ENCODE data around the gene STXBP6.

Gene STXBP6

DNA sequence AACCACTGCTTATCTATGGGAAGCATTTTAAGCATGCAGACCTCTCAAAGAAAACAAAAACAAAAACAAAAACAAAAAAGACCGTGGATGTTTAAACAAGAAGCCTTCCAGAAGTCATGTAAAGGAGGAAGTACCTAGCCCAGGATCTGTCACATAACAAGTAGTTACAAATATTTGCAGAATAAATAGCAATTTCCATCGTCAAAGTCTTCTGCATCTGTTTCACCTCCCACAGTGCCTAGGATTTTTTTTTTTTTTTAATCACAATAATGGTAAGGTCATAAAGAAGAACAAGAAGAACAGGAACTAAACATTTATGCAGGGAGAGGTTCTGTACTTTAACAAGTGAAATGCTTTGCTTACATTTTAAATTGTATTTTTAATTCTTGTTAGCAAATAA lies 2.4 kb upstream of the STXBP6 start:
- no peak for DNase-seq (ENCODE audit: low read depth)

DNA sequence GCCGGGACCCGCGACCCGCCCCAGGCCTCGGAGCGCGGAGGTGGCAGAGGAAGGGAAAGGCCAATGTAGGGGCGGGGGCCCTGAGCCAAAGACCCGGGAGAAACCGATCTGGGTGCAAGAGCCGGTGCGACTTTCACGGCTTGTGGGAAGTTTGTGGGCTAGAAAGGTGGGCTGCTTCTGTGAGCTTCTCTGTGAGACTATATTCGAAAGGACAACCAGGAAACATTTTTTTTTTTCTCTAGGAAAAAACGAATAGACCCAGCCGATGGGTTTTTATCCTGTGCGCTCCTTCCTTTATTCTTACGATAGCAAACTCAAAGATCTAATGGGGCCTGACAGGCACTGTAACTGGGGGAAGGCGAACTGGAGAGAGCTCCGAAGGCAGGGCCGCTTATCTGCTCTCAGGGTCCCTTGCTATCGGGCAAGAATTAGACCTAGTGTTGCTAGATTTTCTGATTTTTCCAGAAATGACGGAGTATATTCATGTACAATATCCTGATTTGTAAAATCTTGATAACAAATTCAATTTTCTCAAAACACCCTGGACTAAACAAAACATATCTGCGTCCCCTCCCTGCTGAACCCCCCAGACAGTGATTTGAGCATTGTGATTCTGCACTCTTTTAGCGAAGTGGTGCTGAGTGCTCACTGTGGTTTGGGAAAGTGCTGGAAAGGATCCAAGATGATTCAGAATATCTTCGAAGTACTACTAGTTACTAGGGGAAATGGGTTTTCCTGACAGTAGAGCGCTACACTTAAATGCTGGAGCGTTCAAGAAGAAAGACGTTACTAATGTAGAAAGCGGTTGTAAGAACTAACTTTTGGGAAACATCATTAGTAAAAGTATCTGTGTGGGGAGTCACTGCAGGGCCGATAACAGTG lies 563 bp upstream of the STXBP6 start:
- DNase-seq (ENCODE audit: low read depth) = no peak

DNA sequence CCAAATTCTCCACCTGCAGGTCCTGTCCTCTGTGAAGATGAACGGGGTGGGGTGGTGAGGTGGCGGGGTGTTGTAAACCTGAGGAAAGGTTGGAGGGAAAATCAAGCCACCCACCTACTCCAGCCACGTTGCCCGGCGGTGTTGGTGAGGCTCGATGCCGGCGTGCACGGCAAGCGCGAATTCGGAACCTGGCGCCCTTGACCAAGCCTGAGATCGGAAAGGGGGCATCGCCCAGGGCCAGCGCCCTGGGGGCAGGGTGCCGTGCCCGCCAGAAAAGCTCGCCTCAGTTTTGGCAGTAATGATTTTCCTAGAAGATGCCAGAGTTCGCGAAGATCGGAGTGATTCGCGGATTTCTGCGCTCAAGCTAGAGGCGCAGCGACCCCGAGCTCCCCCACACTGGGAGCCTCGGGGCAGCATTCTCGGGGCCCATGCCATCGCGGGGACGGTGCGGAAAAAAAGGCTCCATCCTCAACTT lies 817 bp downstream of the STXBP6 start:
- no peak for DNase-seq (ENCODE audit: low read depth)

DNA sequence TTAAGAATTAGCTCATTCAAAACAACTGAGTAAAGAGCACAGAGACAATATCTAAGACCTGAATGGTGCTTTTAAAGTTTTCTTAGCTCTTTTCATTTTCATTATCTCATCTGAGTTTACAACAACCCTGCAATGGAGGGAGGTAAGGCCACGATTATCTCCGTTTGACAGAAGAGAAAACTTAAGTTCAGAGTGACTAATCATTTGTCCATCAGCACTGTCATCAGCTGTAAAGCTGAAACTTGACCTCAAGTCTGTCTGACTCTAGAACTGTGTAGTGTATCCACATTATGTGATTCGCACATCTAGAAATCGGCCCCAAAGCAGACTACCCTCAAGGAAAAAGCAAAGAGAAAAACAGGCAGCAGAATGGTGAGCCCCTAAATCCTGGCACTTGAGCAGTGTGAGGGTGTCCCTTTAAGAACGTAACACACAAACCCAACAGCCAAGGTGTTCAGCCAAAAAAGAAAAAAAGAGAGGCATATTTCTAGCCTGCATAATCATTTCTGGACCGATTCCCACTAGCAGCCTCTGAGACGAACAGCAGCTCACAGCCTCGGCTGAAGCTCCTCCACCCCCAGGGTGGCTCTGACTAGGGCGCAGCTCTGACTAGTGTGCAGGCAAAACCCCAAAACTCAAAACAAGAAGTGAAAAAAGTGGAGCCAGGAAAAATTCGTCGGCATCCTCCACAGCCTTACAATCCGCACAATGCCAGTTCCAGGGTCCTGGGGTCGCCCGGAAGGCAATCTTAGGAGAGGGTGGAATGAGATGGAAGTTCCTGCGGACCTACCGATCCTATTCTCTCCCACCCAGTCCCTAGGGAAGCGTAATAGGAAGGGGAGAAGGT lies 1.6 kb downstream of the STXBP6 start:
- DNase-seq (ENCODE audit: low read depth) = no peak

DNA sequence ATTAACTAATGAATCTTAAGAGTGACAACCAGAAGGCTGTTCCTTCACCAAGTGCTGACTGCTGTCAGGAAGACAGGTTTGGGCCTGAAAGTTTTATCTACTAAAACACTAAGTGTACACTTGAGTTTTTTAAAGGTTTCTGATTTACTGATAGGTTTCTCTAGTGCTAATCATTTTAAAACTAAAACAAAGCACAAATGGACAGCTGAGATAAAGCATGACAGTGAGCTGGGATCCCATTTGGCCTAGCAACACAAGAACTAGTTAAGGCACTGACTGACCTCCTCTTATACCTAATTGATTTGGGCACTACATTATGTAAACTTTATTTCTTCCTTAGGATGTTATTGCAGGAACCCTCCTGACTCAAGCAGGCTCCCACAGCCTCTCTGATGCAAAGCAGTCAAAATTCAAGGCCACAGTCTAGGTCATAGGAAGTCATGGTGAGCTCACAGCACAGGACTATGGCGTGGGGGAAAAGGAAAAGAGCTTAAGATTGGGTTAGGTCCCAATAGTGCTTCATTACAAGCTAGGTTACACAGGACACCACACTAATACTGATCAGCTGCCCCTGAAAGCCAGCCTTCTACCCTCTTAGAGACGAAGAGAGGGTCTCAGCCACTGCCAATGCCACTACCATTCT lies 3.5 kb downstream of the STXBP6 start:
- no peak for DNase-seq (ENCODE audit: low read depth)

DNA sequence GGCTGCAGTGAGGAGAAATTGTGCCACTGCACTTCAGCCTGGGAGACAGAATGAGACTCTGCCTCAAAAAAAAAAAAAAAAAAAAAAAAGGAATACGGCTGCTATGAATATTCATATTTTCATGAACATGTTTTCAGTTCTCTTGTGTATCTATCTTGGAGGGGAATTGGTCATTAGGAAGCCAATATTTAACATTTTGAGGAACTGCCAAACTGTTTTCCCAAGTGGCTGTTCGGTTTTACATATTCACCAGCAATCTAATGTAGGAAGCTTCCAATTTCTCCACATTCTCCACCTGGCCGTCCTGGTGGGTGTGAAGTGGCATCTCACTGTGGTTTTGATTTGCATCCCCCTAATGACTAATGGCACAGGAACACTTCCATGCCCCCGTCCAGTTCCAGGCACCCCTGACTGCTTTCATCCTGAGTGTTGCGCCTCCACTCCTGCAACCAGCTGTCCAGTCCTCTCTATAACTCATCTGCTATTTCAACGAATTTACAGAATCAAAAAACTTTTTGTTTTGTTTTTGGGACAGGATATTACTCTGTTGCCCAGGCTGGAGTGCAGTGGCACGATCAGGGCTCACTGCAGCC lies 5.7 kb downstream of the STXBP6 start:
- no peak for DNase-seq (ENCODE audit: low read depth)

DNA sequence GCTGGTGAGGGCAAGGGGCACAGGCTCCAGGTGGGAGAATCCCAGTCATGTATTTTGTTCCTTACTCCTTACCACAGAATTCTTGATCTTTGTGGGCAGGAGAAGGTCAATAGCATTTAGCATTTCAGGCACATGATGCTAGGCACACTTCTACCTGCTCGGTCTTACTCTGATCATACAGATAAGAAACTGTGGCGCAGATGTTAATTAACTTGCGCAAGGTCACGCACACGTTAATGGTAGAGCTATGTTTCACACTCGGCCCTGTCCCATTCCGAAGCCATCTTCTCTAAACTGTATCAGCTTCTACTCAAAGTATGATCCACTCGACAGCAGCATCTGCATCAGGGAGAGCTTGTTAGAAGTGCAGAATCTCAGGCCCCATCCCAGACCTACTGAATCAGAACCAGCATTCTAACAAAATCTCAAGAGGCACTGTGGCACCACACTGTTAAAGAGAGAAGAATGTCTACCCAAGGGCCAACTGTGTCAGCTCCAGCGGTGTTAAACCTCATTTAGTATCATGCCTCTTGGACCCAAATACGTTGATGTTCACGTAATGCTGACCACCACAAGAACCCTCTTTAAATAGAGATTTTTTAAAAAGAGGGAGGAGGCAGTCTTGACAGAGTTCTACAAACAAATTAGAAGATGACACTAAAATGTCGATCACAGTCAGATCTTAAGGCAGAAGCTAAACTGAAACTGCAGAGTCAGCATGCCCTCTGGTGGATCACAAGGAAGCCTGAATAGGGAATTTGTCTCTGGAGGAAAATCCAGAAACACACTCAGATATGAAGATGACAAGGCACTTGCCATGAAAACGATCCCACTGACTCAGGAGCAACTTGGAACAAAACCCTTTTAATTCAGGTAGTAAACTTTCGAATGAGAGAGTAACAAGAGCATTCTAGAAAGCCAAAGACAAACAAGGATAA lies 7.3 kb downstream of the STXBP6 start:
- no peak for DNase-seq (ENCODE audit: low read depth)

DNA sequence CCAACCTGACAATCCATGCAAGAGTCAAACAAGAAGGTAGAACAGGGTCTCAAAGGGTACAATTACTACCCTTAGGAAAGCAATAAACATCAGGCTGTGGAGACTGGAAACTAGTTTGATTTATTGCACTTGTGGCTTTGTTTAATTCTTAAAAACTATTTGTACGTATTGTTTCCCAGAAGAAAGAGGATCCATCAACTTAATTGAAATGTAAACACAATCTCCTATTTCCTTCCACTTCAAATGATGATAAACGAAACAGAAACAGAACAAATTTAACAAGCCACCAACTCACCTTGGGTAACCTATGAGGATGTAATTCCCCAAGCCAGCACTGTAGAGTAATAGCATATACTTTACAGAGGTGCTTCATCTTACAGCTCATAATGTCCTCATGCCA lies 8.0 kb downstream of the STXBP6 start:
- no peak for DNase-seq (ENCODE audit: low read depth)

DNA sequence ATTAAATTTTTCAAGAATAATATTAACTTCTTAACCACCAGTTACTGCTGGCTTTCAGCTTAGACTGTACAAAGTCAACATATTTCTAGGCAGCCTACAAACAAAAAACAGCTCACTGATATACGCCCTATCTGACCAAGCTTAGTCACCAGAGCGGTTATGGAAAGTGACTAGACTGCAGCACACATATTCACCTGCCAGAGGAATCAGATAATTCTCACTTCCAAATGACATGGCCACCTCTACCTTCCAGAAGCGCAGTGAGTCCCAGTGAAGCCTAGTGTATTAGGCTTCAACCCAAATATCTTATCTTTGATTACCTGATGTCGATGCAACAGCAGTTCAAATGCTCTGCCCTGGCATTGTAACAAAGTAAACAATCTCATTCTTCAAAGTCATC lies 8.5 kb downstream of the STXBP6 start:
- DNase-seq (ENCODE audit: low read depth) = no peak

DNA sequence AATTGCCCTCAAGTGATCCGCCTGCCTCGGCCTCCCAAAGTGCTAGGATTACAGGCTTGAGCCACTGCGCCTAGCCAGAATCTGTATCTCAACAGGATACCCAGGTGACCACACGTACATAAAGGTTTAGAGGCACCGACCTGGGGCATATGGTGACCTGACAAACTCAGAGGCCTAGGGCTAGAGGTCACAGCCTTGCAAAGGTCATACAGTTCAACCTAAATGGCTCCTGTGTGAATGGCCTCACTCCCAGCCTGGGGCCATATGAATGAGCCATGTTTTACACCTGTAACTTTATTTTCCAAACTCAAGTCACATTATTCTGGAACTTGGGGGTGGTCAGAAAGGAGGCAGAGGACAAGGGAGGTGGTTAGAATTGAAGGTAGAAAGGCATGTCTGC lies 10.0 kb downstream of the STXBP6 start:
- no peak for DNase-seq (ENCODE audit: low read depth)

DNA sequence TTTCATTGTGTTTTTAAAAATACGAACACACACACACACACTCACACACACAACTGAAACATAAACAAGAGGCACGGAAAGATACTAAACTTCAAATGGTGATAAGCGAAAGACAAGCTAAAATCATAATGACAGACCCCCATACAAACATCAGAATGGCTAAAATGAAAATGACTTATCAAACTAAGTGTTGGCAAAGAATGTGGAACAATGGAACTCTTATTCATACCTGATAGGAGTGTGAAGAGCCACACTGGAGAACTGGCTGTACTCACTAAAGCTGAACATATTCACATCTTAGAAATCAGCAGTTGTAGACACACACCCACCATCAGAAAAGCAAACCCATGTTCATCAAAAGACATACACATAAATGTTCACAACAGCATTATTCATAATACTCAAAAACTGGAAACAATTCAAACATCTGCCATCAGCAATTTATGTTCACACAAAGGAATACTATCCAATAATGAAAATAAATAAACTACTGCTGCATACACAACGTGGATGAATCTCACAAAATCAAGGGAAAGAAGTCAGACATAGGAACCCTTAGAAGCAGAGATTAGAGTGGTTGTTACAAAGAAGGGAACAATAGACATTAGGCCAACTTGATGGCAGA lies 11.8 kb downstream of the STXBP6 start:
- no peak for DNase-seq (ENCODE audit: low read depth)

DNA sequence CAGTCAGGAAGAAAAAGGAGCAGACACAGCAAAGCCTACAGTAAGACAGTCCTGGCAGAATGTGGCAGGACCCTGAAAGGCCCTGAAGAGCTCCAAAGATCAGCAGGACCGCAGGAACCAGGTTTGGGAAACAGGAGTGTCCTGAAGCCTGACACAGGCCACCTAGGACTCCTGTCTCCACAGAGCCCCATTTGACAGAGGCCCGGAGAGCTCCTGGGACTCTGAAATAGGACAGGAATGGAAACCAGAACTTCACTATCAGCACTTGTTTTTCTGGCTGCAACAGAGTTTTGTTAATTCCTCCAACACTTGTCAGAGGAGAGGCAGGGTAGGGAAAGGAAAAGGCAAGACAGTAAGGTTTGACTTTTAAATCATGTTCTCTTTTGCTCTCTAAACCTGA lies 12.9 kb downstream of the STXBP6 start:
- DNase-seq (ENCODE audit: low read depth) = no peak

DNA sequence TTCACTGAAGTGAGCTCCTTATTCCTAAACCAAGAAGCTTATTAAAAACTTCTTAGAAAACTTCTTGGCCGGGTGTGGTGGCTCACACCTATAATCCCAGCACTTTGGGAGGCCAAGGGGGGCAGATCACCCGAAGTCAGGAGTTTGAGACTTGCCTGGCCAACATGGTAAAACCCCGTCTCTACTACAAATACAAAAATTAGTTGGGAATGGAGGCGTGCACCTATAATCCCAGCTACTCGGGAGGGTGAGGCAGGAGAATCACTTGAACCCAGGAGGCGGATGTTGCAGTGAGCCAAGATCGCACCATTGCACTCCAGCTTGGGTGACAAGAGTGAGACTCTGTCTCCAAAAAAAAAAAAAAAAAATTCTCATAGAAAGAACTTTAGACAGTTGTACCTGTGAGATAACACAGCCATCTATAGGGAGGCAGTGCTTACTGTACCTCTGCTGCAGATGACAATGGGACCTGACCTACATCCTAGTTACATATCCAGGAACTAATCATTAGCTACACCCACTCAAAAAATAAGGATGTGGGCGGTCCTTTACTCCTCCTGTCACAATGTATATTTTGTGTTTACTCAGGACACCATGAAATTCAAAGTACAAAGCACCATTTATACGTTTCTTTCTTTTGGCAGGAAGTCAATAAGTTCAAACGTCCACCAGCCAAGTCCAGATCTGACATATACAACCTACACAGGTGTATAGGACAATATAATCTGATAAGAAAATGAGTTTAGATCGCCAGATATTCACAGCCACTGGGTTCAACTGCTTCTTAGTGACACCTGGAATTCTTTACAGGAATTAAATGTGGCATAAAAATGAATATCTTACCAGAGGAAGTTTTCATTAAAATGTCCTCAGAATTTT lies 14.9 kb downstream of the STXBP6 start:
- no peak for DNase-seq (ENCODE audit: low read depth)

DNA sequence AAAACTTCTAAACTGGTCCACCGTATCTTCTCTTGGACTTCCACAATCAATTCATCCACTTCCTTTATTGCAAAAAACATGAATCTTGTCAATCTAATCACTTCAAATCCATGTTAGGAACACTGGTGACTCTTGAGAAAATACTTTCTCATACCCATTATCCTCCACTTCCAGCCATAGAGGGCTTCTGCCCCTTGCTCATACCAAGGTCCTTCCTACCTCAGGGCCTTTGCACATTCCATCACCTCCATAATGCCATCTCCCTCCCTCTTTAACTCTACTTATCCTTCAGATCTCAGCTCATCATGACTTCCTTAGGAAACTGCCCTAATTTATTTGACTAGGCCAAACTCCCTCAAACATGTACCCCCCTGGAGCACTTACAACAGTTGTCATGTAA lies 16.6 kb downstream of the STXBP6 start:
- DNase-seq (ENCODE audit: low read depth) = no peak

DNA sequence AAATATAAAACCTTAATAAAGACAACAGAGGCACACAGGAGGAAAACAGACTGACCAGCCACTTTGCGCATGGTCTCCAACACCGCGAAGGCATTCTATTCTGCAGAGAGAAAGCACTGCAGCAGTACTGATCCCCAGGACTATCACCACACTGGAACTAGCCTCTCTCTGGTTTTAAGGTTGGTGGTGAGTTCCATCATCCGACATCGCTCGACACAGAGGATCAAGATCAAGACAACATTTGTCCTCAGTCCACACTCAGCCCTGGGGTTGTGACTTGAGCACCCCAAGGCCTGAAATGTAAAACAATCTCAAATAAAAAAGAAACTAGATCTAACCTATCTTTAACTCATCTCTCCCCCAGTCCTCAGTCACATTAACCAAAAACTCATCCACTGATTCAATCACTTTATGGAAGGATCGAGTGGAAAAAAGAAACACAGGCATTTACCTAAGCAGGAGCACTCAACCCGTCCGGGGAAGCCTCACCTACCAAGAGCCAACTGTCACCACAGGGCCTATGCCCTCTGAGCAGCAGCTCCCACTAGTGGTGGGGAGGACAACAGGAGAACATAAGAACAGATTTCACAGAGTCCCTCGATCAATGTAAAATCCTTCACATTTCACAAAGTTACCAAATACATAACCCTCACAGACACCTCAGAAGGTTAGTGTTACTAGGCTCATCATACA lies 17.7 kb downstream of the STXBP6 start:
- DNase-seq (ENCODE audit: low read depth) = no peak

DNA sequence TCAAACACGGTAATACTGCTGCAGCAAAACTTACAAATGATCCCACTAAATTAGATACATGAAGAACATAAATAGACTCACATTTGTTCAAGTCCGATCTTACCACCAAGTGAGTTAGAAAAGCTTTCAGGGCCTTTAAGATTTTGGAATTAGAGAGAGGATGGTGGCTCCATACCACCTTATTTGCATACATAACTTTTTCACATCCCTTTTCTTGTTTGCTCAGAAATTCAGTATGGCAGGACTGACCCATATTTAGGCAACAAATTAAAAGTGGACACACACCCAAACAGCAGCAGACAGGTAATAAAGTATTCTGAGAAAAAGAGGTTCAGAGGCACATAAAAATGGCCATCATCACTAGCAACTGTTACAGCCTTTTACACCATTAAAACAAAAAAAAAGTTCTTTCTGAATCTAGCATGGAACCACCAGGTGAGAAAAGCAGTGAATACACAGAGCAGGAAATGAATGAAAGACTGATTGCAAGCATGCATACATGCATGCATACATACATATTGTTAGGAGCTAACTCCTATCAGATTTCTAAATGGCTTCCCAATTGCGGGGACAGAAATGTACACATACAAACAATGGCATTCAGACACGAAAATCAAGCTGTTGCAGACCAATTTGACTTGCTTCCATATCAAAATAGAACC lies 23.3 kb downstream of the STXBP6 start:
- DNase-seq (ENCODE audit: low read depth) = no peak

DNA sequence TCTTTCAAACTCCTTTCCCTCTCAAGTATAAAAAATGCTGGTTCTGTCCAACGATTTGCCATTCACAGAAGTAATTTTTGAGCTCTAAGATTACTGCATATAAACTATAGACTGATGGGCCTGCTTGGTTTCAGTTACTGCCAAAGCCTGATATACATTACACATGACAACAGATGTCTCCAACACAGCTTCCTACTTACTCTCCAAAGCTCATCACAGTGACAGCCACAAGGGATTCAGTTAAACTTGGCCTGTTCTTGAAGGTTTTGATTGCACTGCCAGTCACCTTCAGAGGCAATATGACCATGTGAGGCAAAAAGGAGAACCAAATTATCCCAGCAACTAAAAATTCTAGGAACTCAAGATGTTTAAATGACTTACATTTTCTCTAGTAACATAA lies 30.1 kb downstream of the STXBP6 start:
- DNase-seq (ENCODE audit: low read depth) = no peak

DNA sequence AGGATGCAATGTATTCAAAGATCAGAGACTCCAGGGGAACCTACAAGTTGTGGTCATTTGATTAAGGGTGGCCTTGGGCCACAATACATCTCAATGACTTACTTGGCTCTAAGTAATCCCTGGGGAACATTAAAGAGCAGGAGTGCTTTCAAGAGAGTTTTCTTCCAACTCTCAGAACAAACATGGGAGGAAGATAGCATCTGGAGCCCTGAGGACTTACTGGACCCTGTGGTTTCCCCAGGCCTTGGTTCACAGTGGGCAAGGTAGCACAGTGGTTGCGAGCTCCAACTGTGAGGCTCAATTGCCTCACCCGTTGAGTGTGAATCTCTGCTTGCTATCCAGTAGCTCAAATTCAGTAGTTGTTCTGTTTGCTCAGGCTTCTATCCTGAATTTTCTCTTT lies 32.4 kb downstream of the STXBP6 start:
- no peak for DNase-seq (ENCODE audit: low read depth)

Data from T follicular helper cell (primary cell).